ENCODE data around the gene TCAP.

GRCh38 chr17:39635614-39636176, 29.5 kb upstream of the TCAP start:
- TF ChIP-seq CTCF (IDR thresholded peaks at IDR 0.05; ENCODE audit: insufficient read depth, low read depth, low read length) (no peak), EZH2 (IDR thresholded peaks at IDR 0.05; ENCODE audit: insufficient read depth, low read length) (no peak)

Measured in astrocyte (in vitro differentiated cells and primary cell).